SK-N-MC (cell line): Measurements from ENCODE around the gene ARHGEF7.

Source experiments
- EZH2 ChIP-seq: fragments of 200-600 bp; sonication (generic); IDR thresholded peaks from one replicate; pipeline ENCODE4 v1.6.1; 2017; ENCODE audit warnings: antibody characterized with exemption
- FOXP2 ChIP-seq: optimal IDR thresholded peaks from 2 replicates; pipeline ENCODE3; 2011; ENCODE audit warnings: mild to moderate bottlenecking, moderate library complexity; ENCODE audit not compliant: insufficient read depth; ENCODE audit errors: extremely low read length, control extremely low read depth
- POLR2AphosphoS5 ChIP-seq: IDR thresholded peaks from 2 replicates; pipeline ENCODE4 v1.6.1; 2012; ENCODE audit warnings: mild to moderate bottlenecking, low read depth, low read length, borderline replicate concordance

DNA sequence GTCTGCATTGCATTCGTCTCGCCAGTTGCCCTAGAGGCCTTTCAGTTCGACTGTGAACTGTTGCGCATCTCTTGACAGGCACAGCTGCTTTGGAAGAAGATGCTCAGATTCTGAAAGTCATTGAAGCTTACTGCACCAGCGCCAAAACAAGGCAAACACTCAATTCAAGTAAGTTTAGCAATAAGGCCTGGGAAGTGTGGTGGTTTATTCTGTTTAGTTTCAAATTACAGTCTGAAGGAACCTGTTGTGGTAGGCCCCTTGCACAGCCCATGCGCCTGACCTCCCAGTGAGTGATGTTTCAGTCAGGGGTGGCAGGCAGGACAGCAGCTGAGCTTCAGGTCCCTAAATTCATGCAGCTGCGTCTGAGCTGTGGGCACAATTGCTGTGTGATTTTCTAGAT, 173.2 kb downstream of the ARHGEF7 start:
- TF ChIP-seq POLR2AphosphoS5 = no peak
- TF ChIP-seq EZH2 = no peak
- no peak for TF ChIP-seq FOXP2
